Prostate gland (tissue), 2 donors: ENCODE data around the gene MAVS.

Experiments used
- CTCF ChIP-seq, 4 experiments: fragments of 200-600 bp in 2 of 4; fragments of 450-650 bp in 2 of 4; sonication (generic) in 2 of 4; IDR thresholded peaks; 1 replicate in 3 of 4; 2 replicates in 1 of 4; pipeline ENCODE4 v1.5.1; 2016 to 2019; ENCODE audit warnings: antibody characterized with exemption in 4 of 4, mild to moderate bottlenecking in 2 of 4, moderate library complexity in 2 of 4
- POLR2A ChIP-seq: fragments of 450-650 bp; IDR thresholded peaks from one replicate; pipeline ENCODE4 v1.6.1; 2016; ENCODE audit warnings: antibody characterized with exemption, mild to moderate bottlenecking
- POLR2AphosphoS5 ChIP-seq: sonication (generic); formaldehyde crosslinking; IDR thresholded peaks from one replicate; pipeline ENCODE4 v1.6.1; 2017; ENCODE audit warnings: antibody characterized with exemption

DNA sequence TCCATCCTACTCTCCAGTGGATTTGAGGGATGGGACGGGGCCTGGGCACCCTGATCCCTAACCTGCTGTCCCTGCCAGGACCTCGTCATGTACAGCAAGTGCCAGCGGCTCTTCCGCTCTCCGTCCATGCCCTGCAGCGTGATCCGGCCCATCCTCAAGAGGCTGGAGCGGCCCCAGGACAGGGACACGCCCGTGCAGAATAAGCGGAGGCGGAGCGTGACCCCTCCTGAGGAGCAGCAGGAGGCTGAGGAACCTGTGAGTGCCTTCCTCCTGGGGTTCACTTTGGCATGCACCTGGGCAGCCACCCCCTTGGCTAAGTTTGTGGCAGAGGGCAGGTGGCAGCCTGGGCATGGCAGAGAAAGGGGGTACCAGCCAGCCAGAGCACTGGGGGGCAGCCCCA, 44.8 kb upstream of the MAVS start:
- TF ChIP-seq POLR2A (no peak), CTCF (IDR thresholded peaks at IDR 0.05) (no peak), POLR2AphosphoS5 (no peak)
